GM18507 (cell line): ENCODE measurements around the gene ACOT7.

ENCODE experiments used
- DNase-seq: peaks from one replicate; pipeline ENCODE4 v3.0.0; 2011; ENCODE audit warnings: low read depth; ENCODE audit not compliant: insufficient read length; ENCODE audit errors: extremely low spot score
- FAIRE-seq: peaks from 2 replicates; lab custom pipeline; 2011; peaks lifted over from hg19 to GRCh38; lab: Jason Lieb, UNC

The ACOT7 gene

DNA sequence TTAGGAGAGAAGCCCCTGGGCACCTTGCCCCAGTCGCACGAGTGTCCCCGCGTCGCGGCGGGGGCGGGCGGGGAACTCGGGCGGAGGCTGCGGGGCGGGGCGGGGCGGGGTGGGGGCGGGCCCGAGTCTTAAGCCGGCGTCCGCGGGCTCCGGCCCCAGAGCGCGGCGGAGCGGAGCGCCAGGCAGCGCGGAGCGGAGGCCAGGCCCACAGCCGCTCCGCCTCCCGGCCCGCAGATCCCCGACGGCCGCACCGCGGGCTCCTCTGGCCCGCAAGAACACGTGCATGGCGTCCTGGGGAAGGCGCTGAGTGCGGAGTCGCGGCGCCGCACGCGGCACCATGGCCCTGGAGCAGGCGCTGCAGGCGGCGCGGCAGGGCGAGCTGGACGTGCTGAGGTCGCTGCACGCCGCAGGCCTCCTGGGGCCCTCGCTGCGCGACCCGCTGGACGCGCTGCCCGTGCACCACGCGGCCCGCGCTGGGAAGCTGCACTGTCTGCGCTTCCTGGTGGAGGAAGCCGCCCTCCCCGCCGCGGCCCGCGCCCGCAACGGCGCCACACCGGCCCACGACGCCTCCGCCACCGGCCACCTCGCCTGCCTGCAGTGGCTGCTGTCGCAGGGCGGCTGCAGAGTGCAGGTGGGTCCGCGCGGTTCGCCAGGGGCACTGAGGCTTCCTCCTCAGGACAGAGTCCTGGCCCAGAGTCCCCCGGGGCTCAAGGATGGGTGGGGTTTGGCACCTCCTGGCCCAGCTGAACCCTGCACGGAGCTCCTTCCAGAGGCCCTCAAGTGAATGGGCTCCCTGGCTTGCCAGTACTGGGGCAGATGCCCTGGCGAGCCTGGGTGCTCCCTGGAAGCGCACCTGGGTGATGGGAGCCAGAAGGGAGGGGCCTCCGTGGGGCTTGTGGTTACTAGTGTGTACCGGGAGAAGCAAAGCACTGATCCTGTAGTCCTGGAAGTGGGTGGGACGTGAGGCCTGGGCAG lies 31.3 kb upstream of the ACOT7 start, which contains the start of gene ESPN:
ESPN (plus strand) TSS at position 158 of the 975 bp plus-strand sequence; CDS start at position 338, 180 bp downstream.
- FAIRE-seq (no peak), DNase-seq (no peak)

DNA sequence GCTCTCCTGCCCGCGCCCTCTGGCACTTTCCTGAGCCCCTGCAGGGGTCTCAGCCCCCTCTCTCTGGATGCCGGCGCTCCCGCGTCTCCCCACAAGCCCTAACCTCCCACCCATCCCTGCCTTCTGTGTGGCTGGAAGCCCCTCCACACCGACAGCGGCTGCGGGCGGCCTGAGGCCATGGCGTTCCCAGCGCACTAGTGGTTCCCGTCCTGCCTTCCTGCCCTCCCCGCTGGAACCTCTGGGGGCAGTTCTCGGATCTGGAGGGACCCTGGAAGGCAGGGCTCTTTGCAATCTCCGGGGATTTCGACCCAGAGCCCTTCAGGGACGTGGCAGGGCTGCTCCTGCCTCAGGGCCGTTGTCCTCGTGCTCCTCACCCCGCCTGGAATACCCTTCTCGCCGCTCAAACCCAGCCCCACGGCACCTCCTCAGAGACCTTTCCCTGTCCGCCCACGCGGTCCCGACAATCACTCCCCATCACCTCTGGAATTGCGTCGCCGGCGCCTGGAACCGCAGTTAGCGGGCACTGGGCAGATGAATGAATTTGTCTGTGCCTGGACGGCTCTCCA lies 30.5 kb upstream of the ACOT7 start:
- FAIRE-seq, result no peak
- DNase-seq, result no peak

DNA sequence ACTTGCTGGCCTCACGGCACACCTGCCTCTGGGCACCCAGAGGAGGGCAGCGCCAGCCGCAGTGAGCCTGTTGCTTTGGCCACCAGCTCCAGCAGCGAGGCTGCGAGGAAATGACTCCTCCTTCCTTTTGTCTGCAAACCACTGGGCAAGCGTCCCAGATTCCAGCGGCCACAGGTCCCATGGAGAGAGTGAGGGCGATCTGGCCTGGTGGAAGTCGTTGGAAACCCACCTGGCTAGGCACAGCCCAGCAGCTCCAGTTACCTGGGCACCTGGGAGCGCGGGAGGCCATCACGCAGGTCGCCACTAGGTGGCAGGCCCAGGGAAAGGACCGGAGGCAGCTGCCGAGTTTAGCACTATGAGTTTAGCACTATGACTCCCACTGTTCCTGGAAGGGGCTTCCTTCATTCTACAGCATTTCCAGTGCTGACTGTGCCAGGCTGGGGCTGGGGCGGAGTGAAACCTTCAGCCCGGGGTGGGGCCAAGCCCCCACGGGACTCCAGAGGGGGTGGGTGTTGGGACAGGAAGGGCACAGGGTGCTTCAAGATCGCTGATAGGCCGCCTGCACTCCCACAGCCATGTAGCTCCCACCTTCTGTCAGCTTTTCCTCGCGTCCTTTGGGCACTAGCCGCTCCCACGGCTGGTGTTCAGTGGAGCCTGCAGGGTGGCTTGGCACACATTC lies 29.9 kb upstream of the ACOT7 start:
- DNase-seq, result peak; percentile 58
- peak; percentile 83 for FAIRE-seq

DNA sequence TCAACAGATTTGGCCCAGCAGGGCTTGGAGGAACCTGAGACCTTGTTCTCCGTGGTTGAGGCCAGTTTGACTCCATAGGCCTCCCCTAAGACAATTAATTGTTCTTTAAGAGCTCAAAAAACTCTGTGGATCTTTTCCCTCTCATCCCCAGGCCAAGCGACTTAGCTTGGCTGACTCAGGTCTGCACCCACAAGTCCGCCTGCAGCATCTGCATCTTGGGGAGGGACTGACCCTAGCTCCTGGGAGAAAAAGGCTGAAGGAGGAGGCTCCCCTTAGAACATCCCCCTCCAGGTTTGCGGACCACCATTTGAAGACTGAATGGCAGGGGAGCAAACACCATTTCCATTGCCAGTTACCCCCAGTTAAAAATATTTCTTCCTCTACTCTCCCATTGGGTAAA lies 27.7 kb upstream of the ACOT7 start:
- DNase-seq, result no peak

DNA sequence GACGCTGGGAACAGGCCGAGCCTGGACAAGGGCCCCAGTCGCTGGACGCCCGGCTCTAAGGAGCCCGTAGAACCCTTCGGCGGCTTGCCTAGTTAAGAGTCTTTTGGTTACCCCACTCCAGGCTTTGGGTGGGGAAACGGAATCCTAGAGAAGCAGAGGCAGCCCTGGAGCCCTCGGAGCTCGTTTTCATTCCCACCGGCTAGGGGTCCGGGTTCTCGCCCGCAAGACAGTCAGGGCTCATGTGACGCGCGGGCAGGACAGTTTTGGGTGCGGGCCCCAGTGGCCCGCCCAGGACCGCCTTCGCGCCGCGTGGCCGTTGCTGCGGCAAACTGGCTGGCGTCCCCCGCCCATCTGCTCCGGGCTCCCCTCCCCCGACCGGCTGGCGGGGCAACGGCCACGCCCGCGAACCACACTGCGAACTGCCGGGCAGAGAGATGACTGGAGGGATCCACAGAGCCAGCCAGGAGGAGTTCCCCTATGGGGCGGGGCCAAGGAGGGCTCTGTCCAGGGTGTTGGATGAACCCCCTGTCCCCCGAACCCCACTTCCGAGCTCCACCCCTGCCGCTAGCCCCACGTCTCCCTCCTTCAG lies 27.0 kb upstream of the ACOT7 start:
- DNase-seq (no peak), FAIRE-seq (no peak)

More for the DNA sequence above, 27.7 kb upstream of the ACOT7 start:
- no peak for FAIRE-seq

DNA sequence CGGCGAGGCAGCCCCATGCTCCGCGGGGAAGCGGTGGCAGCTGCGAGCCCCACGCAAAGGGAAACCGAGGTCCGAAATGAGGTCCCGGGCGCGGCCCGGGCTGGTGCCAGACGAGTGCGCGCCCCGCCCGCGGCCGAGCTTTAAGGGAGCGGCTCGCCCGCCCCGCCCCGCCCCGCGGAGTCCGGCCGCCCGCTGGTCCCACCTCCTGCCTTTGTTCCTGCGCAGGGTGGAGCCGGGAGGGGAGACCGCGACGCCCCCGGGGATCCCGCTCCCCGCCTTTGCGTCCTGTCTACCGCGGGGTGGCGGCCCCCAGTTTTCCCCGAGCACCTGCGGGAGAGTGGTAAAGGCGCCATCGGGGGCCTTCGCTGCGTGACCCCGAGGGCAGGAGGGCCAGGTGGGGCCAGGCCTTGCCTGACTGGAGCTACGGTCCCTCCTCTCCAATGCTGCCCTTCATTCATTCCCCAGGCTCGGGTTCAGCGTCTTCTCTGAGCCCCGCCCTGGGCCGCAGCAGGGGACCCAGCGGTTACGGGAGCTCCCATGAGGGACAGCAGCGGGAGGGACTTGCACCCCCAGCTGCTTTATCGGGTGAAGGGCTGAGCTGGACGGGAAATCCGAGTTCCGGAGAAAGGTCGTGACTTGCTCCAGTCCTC lies 26.4 kb upstream of the ACOT7 start, which contains the start of gene HES2:
HES2 (minus strand) TSS at position 116 of the 650 bp plus-strand sequence; CDS start at position 17, 99 bp downstream.
- no peak for FAIRE-seq

DNA sequence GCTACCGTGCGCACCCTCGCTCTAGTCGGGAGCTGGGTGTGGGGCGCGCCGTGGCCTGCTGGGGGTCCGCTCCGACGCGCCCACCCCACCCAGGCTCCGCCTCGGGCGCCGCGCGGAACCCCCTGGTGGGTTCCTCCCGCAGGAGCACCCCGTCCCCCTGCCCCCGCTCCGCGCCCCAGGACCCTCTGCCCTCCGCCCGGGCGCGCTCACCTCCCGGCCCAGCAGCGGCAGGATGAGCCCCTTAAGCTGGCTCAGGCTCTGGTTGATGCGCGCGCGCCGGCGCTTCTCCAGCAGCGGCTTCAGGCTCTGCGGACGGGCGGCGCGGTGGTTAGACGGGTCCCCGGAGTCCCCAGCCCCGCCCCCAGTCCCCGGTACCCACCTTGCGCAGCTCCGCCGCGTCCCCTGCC lies 25.8 kb upstream of the ACOT7 start:
- FAIRE-seq, result no peak
- DNase-seq, result no peak

More for the DNA sequence above, 26.4 kb upstream of the ACOT7 start, which contains the start of gene HES2:
- no peak for DNase-seq

DNA sequence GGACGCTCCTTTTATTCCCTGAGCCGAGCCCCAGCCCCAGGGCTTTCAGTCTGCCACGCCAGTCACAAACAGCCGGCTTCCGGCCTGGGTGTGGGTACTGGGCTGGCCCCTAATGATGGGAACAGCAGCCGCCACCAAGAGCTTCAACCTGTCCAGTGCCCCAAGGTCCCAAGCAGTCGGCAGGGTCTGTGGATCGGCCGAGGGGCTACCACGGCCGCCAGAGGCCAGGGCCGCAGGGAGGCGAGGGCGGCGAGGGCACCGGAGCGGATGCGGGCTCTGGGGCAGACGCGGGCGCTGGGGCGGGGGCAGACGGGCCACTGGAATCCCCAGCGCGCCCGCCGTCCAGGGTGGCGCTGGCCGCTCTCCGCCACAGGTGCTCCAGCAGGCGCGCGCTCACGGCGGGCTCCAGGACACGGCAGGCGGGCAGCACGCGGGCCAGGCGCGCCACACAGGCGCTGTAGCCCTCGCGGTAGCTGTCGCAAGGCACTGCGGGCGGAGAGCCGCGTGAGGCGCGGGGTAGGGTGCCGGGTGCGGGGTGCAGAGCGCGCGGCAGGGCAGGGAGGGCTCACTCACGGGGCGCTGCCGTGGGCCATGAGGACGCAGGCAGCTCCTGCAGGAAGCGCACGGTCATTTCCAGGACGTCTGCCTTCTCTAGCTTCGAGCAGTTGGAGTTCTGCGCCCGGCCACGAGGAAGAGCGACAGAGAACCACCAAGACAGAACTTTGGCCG lies 25.3 kb upstream of the ACOT7 start:
- no peak for DNase-seq

DNA sequence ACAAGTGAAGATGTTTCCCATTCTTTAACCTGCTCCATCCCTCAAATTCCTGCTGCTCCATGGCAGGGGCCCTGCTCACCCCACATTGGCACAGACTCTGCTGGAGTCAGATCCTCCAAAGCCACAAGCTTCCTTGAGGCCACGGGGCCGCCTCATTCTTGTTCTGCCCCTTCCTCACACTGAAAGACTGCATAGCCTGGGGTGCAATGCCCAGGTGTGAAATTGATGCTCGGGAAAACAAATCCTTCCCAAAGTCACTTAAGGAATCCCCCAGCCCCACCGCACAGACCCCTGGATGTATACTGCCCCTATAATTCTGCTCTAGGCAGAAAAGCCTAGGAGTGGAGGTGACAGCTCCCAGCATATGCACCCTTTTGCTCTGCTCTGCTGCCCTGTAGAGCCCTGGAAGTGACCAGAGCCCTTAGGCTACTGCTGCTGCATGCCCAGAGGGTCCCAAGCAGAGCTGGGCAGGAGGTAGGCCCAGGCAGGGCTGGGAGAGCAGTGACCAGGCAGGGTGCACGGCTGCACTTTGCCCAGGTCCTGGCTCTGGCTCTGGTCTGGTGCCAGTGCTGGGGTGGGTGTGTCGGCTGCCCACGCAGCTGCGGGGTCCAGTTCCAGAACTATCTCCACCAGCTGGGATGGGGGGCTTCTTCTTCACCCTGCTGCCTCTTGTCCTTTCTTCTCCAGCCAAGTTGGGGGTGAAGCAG lies 24.5 kb upstream of the ACOT7 start:
- FAIRE-seq, result no peak
- DNase-seq, result no peak

More for the DNA sequence above, 25.3 kb upstream of the ACOT7 start:
- FAIRE-seq, result no peak

DNA sequence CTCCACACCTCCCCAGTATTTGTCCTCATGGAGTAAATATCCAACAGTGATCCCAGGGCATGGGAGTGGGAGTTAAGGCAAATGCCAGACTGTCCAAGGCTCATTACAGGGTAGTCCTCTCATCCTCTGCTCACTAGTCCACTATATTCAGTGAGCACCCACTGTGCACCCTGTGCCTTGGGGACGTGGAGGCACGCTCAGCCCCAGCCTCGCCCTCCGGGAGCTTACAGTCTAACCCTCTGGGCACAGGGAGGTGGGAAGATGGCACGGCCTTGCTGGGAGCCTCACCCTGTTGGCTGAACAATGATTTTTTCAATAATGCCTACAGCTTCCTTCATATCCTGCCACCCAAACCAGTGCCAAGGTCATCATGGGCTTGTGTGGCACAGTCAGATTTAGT lies 23.3 kb upstream of the ACOT7 start:
- no peak for DNase-seq
- no peak for FAIRE-seq

DNA sequence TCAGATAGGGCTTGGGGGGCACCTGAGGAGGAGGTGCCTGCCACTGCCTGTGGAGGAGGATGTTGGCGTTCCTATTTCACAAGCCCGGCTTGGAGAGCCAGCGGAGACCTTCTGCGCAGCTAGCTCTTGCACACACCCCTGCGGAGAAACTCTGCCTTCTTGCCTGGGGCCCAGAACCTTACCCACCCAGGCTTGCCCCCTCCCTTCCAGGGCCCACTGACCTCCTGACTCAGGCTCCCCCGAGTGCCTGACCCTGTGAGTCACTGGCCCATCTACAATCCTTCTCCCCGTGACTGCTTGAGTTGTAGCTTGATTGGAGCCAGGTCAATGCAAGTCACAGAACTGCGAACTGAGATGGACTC lies 22.7 kb upstream of the ACOT7 start:
- FAIRE-seq (no peak), DNase-seq (no peak)

DNA sequence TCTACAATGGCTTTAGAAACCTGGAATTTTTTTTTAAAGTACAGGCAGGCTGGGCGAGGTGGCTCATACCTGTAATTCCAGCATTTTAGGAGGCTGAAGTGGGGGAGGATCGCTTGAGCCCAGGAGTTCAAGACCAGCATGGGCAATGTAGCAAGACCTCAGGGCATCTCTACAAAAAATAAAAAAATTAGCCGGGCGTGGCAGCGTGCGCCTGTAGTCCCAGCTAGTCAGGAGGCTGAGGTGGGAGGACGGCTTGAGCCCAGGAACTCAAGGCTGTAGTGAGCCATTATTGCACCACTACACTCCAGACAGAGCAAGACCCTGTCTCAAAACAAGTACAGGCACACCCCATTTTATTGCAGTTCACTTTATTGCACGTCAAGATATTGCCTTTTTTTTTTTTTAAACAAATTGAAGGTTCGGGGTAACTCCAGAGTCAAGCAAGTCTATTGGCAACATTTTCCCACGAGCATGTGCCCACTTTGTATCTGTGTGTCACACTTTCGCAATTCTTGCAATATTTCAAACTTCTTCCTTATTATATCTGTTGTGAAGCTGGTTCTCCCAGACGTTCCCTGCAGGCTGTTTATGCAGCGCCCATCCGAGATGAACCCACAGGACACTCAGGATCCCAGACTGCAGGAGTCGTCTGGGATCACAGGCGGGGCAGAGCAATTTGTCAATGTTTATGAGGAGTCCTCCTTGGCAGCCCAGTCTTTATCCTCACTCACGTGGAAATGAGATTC lies 21.5 kb upstream of the ACOT7 start:
- DNase-seq (no peak), FAIRE-seq (no peak)

DNA sequence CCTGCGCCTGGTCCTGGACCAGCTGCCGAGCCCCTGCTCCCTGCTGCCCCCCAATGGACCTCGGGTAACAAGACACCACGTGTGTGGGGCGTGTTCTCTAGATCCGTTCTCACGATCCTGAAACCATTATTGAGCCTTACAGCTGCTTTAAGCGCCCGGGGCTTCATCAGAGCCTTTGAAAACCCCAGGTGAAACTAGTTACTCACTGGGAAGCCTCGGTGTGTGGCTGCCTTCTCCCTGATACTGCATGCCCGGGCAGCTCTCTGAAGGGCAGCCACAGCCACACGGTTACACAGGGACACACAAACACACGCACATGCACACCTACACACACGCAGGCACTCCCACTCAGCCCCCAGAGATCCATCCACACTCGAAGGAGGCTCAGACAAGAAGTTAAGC lies 20.9 kb upstream of the ACOT7 start:
- DNase-seq, result no peak
- peak; percentile 64 for FAIRE-seq

DNA sequence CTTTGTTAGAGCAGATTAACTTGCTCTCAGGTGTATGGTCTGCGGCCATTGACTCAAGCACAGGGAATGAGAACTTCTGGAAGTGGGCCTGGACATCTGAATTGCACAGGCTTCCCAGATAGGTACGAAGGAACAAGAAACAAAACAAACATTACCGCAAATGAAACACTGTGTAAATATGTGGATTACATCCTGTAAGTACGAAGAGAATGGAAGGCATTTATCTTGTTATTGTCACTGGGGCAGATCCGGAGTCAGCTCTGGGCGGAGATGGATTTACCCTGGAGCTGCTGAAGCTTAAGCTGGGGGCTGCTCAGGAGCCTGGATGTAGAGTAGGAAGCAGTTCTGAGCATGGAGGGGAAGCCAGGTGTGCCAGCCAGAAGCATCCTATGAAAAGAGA lies 19.3 kb upstream of the ACOT7 start:
- FAIRE-seq (no peak), DNase-seq (no peak)

DNA sequence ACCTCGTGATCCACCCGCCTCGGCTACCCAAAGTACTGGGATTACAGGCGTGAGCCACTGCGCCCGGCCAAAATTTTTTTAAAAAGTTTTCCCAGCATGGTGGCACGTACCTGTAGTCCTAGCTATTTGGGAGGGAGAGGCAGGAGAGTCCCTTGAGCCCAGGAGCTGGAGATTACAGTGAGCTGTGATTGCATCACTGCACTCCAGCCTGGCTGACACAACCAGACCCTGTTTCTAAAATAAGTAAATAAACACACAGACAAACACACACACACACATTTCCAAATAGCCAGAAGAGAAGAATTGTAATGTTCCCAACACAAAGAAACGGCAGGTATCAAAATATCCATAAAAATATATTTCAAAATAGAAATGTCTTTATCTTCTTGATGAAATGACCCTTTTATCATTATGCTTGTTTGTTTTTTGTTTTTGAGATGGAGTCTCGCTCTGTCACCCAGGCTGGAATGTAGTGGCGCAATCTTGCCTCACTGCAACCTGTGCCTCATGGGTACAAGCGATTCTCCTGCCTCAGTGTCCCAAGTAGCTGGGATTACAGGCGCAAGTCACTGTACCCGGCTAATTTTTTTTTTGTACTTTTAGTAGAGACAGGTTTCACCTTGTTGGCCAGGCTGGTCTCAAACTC lies 16.8 kb upstream of the ACOT7 start:
- no peak for DNase-seq
- FAIRE-seq, result no peak

DNA sequence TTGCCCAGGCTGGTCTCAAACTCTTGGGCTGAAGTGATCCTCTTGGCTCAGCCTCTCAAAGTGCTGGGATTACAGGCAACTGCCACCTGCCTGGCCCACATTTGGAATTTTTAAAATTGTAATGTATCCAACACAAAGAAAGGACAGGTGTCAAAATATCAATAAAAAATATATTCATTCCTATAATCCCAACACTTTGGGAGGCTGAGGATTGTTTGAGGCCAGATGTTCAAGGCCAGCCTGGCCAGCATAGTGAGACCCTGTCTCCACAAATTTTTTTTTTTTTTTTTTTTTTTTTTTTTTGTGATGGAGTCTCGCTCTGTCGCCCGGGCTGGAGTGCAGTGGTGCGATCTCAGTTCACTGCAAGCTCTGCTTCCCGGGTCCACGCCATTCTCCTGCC lies 16.2 kb upstream of the ACOT7 start:
- no peak for DNase-seq
- no peak for FAIRE-seq

DNA sequence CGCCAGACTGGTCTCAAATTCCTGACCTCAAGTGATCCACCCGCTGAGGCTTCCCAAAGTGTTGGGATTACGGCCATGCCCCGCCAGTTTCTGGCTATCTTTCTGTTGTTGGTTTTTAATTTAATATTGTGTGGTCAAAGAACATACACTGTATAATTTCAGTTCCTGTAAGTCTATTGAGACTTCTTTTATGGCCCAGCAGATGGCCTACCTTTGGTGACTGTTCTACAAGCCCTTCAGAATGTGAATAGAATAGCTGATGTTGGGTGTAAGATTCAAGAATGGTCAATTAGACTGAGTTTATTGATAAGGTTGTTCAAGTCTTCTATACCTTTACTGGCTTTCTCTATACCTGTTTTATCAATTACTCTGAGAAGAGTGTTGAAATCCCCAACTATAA lies 15.5 kb upstream of the ACOT7 start:
- DNase-seq, result no peak
- no peak for FAIRE-seq
